HPDE6-E6E7 (cell line): ENCODE data around the gene IRGQ.

Source experiments
- DNase-seq: peaks from one replicate; pipeline ENCODE4 v3.0.0; 2011; ENCODE audit warnings: missing footprints; ENCODE audit errors: extremely low spot score

The IRGQ gene

GRCh38 chr19:43545981-43546380 is 50.0 kb downstream of the IRGQ start:
- no peak for DNase-seq

GRCh38 chr19:43545276-43545675 is 50.7 kb downstream of the IRGQ start:
- DNase-seq, result no peak

- no peak for DNase-seq
These were observed 51.9 kb downstream of the IRGQ start for GRCh38 chr19:43544077-43544476.

GRCh38 chr19:43541920-43542650 is 53.8 kb downstream of the IRGQ start:
- DNase-seq, result no peak

- no peak for DNase-seq
These were observed 55.6 kb downstream of the IRGQ start for GRCh38 chr19:43540381-43540780.

- no peak for DNase-seq
These were observed 57.0 kb downstream of the IRGQ start for GRCh38 chr19:43538922-43539321.

GRCh38 chr19:43534816-43535761 is 60.8 kb downstream of the IRGQ start:
- no peak for DNase-seq
